HG03520 (cell line): ENCODE measurements around the gene TMEM176B.
"Not testable (repeated sequence)": the region's sequence is repeated elsewhere in the genome, so short reads cannot be mapped to it uniquely, and the experiment has no call there.

ENCODE experiments used
- ATAC-seq: cut with Tn5 transposase; IDR thresholded peaks from one replicate; pipeline ENCODE4 v1.9.1; 2021; ENCODE audit warnings: mild to moderate bottlenecking, moderate library complexity; ENCODE audit not compliant: unreplicated experiment

TMEM176B gene

GRCh38 chr7:150791746-150792452 is 8.3 kb downstream of the TMEM176B start:
- no peak for ATAC-seq

GRCh38 chr7:150791304-150791703 is 8.9 kb downstream of the TMEM176B start:
- ATAC-seq = no peak

- ATAC-seq = no peak
Measured at GRCh38 chr7:150790416-150791075, 9.6 kb downstream of the TMEM176B start.

- no peak for ATAC-seq
Measured at GRCh38 chr7:150788474-150789269, 11.5 kb downstream of the TMEM176B start.

DNA sequence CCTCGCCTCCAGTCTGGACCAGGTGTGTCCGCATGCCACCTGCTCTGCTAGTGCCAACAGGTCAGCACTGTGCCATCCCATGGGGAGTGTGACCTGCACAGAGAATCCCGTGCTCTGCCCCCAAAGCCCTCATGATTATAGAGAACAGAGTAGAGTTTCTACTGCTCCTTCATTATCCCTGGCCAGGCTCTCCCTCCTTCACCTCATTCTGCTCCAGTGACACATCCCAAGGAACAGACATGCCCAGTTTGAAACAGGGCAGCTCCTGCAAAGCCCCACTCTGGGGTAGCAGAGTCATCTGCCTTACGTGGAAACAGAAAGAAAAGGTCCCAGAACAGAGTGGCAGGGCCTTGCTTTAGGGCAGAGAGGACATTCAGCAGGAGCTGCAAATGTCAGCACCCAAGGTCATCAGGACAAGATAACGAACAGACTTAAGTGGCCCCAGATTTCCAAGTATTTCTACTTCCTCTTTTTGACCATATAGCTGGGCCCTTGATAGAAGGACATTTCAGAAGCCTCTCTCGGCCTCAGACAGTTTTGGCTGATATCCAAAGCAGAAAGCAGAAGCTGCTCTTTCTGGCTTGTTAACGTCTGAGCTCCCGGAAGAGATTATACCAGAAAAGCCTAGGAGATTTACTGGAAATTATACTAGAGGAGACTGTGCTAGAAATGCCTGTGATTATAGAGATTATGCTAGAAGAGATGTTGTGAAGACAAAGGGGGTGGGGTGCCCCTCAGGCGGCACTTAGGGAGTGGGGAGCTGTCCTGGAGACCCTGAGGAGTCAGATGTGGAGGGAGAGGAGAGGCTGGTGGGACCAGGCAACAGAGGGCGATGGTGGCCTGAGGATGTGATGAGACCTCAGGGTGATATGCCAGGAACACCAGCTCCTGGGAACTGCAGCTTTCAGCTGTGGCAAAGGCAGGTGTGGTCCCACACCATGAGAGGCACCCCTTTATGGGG is 12.6 kb downstream of the TMEM176B start:
- ATAC-seq = no peak

DNA sequence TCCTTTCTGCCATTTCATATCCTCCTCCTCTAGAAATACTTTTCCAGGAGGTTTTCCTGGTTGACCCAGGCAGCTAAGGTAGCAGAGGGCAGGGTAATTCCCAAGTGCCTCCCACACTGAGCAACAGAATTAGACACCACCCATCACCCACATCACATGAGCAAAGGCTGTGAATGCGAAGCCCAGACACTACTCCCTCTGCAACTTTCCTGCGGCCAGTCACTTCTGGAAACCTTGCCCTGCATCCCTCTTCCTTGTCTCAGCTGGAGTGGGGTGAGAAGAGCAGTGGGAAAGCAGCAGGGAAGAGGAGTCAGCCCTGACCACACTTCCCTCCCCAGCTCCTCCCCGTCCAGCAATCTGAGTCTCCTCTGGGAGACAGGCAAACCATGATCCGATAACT is 15.2 kb downstream of the TMEM176B start:
- ATAC-seq = no peak

DNA sequence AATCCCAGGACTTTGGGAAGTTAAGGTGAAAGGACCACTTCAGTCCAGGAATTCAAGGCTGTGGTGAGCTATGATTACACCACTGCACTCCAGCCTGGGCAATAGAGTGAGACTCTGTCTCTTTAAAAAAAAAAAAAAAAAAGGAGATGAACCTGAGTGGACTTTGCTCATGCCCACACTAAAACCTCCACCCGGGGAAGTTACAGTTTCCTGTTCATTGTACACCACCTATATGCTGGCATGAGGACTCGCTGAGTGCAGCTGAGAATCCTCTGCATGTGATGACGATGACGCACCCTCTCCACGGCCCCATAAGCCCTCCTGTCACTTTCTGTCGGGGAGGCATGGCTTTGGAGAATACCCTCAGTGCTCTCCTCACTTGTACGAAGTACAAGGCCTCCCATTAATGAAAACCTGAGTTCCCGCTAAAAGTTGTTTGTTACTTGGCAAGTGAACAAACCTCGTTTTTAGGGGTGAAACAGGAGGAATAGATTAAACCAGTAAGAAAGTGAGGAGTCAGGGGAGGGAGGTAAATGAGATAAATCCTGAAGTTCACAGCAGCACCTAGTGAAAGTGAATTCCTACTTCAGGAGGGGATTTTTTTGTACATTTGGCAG is 15.9 kb downstream of the TMEM176B start:
- ATAC-seq = no peak

GRCh38 chr7:150781961-150782360 is 18.2 kb downstream of the TMEM176B start:
- no peak for ATAC-seq

GRCh38 chr7:150781103-150781502 is 19.1 kb downstream of the TMEM176B start:
- ATAC-seq = no peak

GRCh38 chr7:150780292-150780691 is 19.9 kb downstream of the TMEM176B start:
- ATAC-seq = no peak

- peak; percentile 64 for ATAC-seq
Measured at GRCh38 chr7:150778738-150779301, 21.3 kb downstream of the TMEM176B start.

DNA sequence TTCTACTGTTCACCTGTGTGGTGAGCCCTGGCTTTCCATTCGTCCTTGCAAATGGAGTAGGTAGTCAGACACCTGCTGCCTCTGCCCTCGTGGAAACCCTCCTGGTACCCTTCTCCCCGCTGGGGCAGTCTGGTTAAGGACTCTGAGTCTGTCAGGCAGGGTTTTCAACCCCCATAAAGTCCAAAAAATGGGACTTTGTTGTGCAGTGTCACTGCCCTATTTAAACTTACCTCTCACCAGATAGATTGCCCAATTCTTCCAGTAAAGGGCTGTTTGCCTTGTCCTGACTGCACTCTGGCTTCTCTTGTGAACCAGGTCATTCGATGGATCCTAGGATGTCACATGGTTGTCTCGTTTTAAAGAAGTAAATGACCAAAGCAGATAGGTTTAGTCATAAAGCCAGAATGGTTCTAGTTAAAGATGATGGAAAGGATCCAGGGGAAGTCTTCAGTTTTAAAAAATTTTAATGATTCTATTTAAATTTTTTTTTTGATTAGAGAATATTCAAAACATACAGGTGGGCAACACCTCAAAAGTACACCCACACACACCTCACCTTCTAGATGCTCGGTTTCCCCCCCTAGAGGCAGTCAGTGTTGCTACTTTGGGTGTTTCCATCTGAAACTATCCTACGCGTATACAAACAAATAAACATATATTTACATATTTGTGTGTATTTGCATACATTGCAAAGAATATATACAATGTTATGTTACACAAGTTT is 22.0 kb downstream of the TMEM176B start:
- ATAC-seq = peak; percentile 20

- ATAC-seq = not testable (repeated sequence)
Measured at GRCh38 chr7:150774131-150774530, 26.0 kb downstream of the TMEM176B start.

- no peak for ATAC-seq
Measured at GRCh38 chr7:150769768-150770167, 30.4 kb downstream of the TMEM176B start.

- ATAC-seq = no peak
Measured at GRCh38 chr7:150766334-150766709, 33.8 kb downstream of the TMEM176B start.

DNA sequence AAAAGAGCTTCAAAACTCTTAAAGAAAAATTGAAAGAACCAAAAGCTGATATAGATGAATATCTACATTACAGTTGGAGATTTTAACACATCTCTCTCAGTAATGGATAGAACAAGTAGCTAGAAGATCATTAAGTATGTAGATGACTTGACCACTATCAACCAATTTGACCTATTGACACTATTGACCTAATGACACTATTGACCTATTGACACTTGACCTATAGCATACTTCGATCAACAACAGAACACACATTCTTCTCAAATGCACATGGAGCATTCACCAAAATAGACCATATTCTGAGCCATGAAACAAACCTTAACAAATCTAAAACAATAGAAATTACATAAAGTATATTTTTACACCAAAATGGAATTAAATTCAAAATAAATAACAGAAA is 40.7 kb downstream of the TMEM176B start:
- ATAC-seq = no peak

DNA sequence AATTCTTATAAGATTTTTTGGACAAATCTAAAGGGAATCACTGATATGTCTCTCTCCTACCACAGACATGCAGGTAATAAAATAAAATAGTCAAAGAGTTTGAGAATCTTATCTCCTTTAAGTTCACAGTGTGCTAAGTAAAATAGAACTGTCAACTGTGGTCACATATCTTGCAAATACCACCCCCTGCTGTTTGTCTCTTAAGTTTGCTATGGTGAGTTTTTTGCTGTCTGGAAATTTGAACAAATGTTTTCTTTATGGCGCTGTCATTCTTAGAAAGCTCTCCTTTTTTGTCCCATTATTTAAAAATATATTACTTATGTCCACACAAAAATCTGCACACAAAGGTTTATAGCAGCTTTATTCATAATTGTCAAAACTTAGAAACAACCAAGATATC is 43.3 kb downstream of the TMEM176B start:
- ATAC-seq = no peak

DNA sequence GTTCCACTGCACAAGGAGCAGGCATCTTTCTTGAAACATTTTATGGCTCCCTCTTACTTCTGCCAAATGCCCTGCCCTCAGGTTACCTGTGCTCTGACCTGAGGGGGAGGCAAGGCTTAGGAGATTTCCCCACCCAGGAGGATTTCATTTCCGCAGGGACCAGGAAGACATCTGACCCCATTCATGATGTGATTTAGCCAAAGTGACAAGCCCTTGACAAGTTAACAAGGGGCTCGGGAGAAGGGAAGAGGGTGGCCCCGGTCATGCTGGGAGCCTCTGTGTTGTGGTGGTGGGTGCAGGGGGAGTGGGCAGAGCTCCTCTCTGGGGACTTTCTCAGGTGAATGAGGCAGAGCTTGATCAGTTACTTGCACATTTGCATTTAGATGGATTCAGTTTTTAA is 44.0 kb downstream of the TMEM176B start:
- no peak for ATAC-seq

- ATAC-seq = no peak
Measured at GRCh38 chr7:150755473-150756099, 44.6 kb downstream of the TMEM176B start.
